ENCODE data around the gene TRAF7.

DNA sequence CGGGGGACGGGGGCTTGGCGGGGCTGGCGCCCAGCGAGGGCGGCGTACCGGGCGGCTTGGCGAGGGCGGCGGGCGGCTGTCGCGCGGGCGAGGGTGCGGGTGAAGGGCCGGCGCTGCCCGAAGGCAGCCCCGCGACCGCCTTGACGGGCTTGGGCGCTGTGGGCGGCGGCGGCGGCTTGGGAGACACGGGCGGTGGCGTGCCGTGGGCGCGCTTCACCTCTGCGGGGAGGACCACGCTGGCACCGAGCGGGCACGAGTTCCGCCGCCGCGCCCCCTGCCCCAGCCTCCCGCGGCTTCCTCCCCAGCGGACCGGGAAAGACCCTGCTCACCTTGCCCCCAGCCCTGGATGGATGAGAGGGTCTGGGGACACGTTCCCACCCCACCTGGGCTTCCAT, 23.5 kb downstream of the TRAF7 start:
- TF ChIP-seq, protein P1, sequence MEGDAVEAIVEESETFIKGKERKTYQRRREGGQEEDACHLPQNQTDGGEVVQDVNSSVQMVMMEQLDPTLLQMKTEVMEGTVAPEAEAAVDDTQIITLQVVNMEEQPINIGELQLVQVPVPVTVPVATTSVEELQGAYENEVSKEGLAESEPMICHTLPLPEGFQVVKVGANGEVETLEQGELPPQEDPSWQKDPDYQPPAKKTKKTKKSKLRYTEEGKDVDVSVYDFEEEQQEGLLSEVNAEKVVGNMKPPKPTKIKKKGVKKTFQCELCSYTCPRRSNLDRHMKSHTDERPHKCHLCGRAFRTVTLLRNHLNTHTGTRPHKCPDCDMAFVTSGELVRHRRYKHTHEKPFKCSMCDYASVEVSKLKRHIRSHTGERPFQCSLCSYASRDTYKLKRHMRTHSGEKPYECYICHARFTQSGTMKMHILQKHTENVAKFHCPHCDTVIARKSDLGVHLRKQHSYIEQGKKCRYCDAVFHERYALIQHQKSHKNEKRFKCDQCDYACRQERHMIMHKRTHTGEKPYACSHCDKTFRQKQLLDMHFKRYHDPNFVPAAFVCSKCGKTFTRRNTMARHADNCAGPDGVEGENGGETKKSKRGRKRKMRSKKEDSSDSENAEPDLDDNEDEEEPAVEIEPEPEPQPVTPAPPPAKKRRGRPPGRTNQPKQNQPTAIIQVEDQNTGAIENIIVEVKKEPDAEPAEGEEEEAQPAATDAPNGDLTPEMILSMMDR (IDR thresholded peaks at IDR 0.05; ENCODE audit: low read length): no peak
- TF ChIP-seq EZH2 (optimal IDR thresholded peaks at IDR 0.05; ENCODE audit: low read depth, low read length): no peak

Data from MM.1S (cell line).